GM12878 (cell line): Measurements from ENCODE around the gene ADARB1. TPM values are rescaled to one million over a fixed set of nuclear protein-coding genes. Genes with fewer than 3 reads are reported as not detected.

Experiments used
- CEBPB ChIP-seq, 2 experiments: fragments of 150-350 bp in 1 of 2; IDR thresholded peaks; 2 replicates each; pipeline ENCODE4 v1.6.1; 2012 to 2014; ENCODE audit warnings: low read depth in 2 of 2, low read length in 2 of 2, borderline replicate concordance in 1 of 2, inconsistent platforms in 1 of 2
- ESRRA ChIP-seq: IDR thresholded peaks from 2 replicates; pipeline ENCODE4 v1.6.1; 2012; ENCODE audit warnings: mild to moderate bottlenecking, low read length, improper control_type of control experiment
- JUNB ChIP-seq: IDR thresholded peaks from 2 replicates; pipeline ENCODE4 v1.6.1; 2016; ENCODE audit warnings: antibody characterized with exemption, mild to moderate bottlenecking
- LARP7 ChIP-seq: fragments of 450-650 bp; IDR thresholded peaks from 2 replicates; pipeline ENCODE4 v1.6.1; 2017; ENCODE audit warnings: mild to moderate bottlenecking
- MEF2B ChIP-seq: fragments of 450-650 bp; IDR thresholded peaks from 2 replicates; pipeline ENCODE4 v1.6.1; 2018; ENCODE audit warnings: mild to moderate bottlenecking, moderate library complexity; ENCODE audit not compliant: partially characterized antibody, poor library complexity, severe bottlenecking
- NFXL1 ChIP-seq: fragments of 450-650 bp; IDR thresholded peaks from 2 replicates; pipeline ENCODE4 v1.6.1; 2017; ENCODE audit warnings: antibody characterized with exemption, mild to moderate bottlenecking, borderline replicate concordance
- NR2C1 ChIP-seq: fragments of 450-650 bp; IDR thresholded peaks from 2 replicates; pipeline ENCODE4 v1.6.1; 2017; ENCODE audit warnings: antibody characterized with exemption, mild to moderate bottlenecking, moderate library complexity
- SMAD1 ChIP-seq: fragments of 450-650 bp; IDR thresholded peaks from 2 replicates; pipeline ENCODE4 v1.6.1; 2018; ENCODE audit warnings: mild to moderate bottlenecking, low read depth; ENCODE audit not compliant: partially characterized antibody
- SP1 ChIP-seq: IDR thresholded peaks from one replicate; pipeline ENCODE4 v1.6.1; 2011; ENCODE audit warnings: low read depth, low read length
- SUPT20H ChIP-seq: IDR thresholded peaks from 2 replicates; pipeline ENCODE4 v1.6.1; 2011; ENCODE audit warnings: low read depth, mild to moderate bottlenecking, low read length, moderate library complexity, borderline replicate concordance; ENCODE audit not compliant: control insufficient read depth
- TAF1 ChIP-seq: IDR thresholded peaks from 2 replicates; pipeline ENCODE4 v1.6.1; 2011; ENCODE audit warnings: mild to moderate bottlenecking, low read depth, low read length, borderline replicate concordance
- WRNIP1 ChIP-seq: IDR thresholded peaks from 2 replicates; pipeline ENCODE4 v1.6.1; 2011; ENCODE audit warnings: low read depth, low read length, improper control_type of control experiment, borderline replicate concordance
- ZBED1 ChIP-seq: IDR thresholded peaks from 2 replicates; pipeline ENCODE4 v1.6.1; 2016; ENCODE audit warnings: borderline replicate concordance
- ZNF24 ChIP-seq: fragments of 450-650 bp; IDR thresholded peaks from 2 replicates; pipeline ENCODE4 v1.6.1; 2017; ENCODE audit warnings: antibody characterized with exemption, mild to moderate bottlenecking
- polyA plus RNA-seq, 11 experiments: library from polyadenylated mRNA; depleted of rRNA in 4 of 11; unstranded in 6 of 11; stranded (reverse) in 5 of 11; fragments of >200 nt; fragmentation: Nextera tagmentation in 4 of 11; fragmentation: Illumina TruSeq in 1 of 11; extraction: Ambion mirVana in 4 of 11; extraction: Trizol in 1 of 11; gene quantifications; 1 replicate in 1 of 11; 2 replicates in 10 of 11; pipeline versions ENCODE4 v1.2.1 to v1.2.3, GENCODE V29; 2011 to 2016; ENCODE audit warnings: inconsistent platforms in 2 of 11, missing spikeins in 2 of 11, low read depth in 1 of 11
- total RNA-seq, 4 experiments: library from RNA; depleted of rRNA in 3 of 4; stranded (reverse); fragments of >200 nt in 3 of 4; fragmentation: Illumina TruSeq in 1 of 4; extraction: Trizol in 1 of 4; gene quantifications; 2 replicates each; pipeline versions ENCODE4 v1.2.1 to v1.2.3, GENCODE V29; 2013 to 2021
- TF ChIP-seq, protein P1 (sequence below): IDR thresholded peaks from 2 replicates; pipeline ENCODE4 v1.6.1; 2011; ENCODE audit warnings: borderline replicate concordance, low read depth, mild to moderate bottlenecking, moderate library complexity, low read length; ENCODE audit not compliant: insufficient read depth, poor library complexity, severe bottlenecking
- TF ChIP-seq, protein P2 (sequence below): fragments of 450-650 bp; formaldehyde crosslinking; IDR thresholded peaks from 2 replicates; pipeline ENCODE4 v1.5.0; 2022; ENCODE audit warnings: mild to moderate bottlenecking, missing genetic modification characterization
- TF ChIP-seq, protein P3 (sequence below): fragments of 150-350 bp; IDR thresholded peaks from 2 replicates; pipeline ENCODE4 v1.6.1; 2014; ENCODE audit warnings: mild to moderate bottlenecking, low read depth, low read length
- TF ChIP-seq, protein P4 (sequence below), 3 experiments: IDR thresholded peaks in 2 of 3; conservative IDR thresholded peaks in 1 of 3; 2 replicates each; pipeline ENCODE4 v1.5.1; 2011; ENCODE audit warnings: low read depth in 3 of 3, low read length in 3 of 3, mild to moderate bottlenecking in 3 of 3, control low read depth in 2 of 3, moderate library complexity in 2 of 3, inconsistent platforms in 1 of 3, mixed read lengths in 1 of 3; ENCODE audit not compliant: control insufficient read depth in 2 of 3, insufficient read depth in 1 of 3; ENCODE audit errors: extremely low read depth in 1 of 3
- TF ChIP-seq, protein P5 (sequence below): fragments of 450-650 bp; formaldehyde crosslinking; IDR thresholded peaks from 2 replicates; pipeline ENCODE4 v1.4.0; 2022; ENCODE audit warnings: mild to moderate bottlenecking, moderate library complexity

The ADARB1 gene
- total and polyA plus RNA-seq, 10 of the 15 experiments (the other 5 are each of a cell fraction or from before 2014, with no cell fraction given) = 5.7 to 61.7 (median 25.3) TPM

DNA sequence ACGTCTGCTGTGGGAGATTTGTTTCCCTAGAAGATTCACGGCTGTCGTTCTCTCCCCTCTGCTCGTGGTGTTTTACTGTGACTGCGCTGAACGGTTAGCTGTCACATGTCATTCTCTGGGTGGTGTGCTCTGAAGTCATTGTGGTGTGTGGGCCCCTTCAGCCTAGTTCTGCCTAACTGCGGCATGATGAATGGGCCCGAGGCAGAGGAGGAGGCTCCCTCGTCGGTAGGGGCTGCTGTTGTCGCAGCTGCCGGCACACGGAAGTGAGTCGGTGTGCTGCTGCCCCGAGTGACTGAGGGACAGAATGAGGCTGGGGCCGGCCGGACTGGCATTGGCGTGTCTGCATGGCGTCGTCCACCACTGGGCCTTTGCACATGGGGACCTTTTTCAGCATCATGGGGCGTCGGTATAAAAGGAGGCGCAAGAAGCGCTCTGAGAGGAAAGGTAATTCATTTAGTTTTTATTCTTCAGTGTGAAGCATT lies 77.9 kb downstream of the ADARB1 start (continued):
- TF ChIP-seq LARP7 (no peak), NR2C1 (no peak), TAF1 (no peak), JUNB (no peak), WRNIP1 (no peak), MEF2B (no peak), SMAD1 (no peak), NFXL1 (no peak), ESRRA (no peak), SUPT20H (no peak), CEBPB (IDR thresholded peaks at IDR 0.05; ENCODE audit: borderline replicate concordance in 1 of 2, low read depth in 2 of 2, low read length in 2 of 2) (no peak), ZNF24 (no peak), ZBED1 (no peak), SP1 (no peak)
- TF ChIP-seq, protein P1, sequence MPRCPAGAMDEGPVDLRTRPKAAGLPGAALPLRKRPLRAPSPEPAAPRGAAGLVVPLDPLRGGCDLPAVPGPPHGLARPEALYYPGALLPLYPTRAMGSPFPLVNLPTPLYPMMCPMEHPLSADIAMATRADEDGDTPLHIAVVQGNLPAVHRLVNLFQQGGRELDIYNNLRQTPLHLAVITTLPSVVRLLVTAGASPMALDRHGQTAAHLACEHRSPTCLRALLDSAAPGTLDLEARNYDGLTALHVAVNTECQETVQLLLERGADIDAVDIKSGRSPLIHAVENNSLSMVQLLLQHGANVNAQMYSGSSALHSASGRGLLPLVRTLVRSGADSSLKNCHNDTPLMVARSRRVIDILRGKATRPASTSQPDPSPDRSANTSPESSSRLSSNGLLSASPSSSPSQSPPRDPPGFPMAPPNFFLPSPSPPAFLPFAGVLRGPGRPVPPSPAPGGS = no peak
- TF ChIP-seq, protein P2, sequence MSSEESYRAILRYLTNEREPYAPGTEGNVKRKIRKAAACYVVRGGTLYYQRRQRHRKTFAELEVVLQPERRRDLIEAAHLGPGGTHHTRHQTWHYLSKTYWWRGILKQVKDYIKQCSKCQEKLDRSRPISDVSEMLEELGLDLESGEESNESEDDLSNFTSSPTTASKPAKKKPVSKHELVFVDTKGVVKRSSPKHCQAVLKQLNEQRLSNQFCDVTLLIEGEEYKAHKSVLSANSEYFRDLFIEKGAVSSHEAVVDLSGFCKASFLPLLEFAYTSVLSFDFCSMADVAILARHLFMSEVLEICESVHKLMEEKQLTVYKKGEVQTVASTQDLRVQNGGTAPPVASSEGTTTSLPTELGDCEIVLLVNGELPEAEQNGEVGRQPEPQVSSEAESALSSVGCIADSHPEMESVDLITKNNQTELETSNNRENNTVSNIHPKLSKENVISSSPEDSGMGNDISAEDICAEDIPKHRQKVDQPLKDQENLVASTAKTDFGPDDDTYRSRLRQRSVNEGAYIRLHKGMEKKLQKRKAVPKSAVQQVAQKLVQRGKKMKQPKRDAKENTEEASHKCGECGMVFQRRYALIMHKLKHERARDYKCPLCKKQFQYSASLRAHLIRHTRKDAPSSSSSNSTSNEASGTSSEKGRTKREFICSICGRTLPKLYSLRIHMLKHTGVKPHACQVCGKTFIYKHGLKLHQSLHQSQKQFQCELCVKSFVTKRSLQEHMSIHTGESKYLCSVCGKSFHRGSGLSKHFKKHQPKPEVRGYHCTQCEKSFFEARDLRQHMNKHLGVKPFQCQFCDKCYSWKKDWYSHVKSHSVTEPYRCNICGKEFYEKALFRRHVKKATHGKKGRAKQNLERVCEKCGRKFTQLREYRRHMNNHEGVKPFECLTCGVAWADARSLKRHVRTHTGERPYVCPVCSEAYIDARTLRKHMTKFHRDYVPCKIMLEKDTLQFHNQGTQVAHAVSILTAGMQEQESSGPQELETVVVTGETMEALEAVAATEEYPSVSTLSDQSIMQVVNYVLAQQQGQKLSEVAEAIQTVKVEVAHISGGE (CRISPR knock-in tag) = no peak
- TF ChIP-seq, protein P3, sequence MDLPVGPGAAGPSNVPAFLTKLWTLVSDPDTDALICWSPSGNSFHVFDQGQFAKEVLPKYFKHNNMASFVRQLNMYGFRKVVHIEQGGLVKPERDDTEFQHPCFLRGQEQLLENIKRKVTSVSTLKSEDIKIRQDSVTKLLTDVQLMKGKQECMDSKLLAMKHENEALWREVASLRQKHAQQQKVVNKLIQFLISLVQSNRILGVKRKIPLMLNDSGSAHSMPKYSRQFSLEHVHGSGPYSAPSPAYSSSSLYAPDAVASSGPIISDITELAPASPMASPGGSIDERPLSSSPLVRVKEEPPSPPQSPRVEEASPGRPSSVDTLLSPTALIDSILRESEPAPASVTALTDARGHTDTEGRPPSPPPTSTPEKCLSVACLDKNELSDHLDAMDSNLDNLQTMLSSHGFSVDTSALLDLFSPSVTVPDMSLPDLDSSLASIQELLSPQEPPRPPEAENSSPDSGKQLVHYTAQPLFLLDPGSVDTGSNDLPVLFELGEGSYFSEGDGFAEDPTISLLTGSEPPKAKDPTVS = no peak
- TF ChIP-seq, protein P4, sequence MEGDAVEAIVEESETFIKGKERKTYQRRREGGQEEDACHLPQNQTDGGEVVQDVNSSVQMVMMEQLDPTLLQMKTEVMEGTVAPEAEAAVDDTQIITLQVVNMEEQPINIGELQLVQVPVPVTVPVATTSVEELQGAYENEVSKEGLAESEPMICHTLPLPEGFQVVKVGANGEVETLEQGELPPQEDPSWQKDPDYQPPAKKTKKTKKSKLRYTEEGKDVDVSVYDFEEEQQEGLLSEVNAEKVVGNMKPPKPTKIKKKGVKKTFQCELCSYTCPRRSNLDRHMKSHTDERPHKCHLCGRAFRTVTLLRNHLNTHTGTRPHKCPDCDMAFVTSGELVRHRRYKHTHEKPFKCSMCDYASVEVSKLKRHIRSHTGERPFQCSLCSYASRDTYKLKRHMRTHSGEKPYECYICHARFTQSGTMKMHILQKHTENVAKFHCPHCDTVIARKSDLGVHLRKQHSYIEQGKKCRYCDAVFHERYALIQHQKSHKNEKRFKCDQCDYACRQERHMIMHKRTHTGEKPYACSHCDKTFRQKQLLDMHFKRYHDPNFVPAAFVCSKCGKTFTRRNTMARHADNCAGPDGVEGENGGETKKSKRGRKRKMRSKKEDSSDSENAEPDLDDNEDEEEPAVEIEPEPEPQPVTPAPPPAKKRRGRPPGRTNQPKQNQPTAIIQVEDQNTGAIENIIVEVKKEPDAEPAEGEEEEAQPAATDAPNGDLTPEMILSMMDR (IDR thresholded peaks at IDR 0.05 in 2 of 3, conservative IDR thresholded peaks at IDR 0.05 in 1 of 3; ENCODE audit: control insufficient read depth in 2 of 3, extremely low read depth in 1 of 3, insufficient read depth in 1 of 3, low read depth in 3 of 3, low read length in 3 of 3) = peak; percentile 68 to 95 (median 88); a peak in 5 of 6 replicates
- TF ChIP-seq, protein P5, sequence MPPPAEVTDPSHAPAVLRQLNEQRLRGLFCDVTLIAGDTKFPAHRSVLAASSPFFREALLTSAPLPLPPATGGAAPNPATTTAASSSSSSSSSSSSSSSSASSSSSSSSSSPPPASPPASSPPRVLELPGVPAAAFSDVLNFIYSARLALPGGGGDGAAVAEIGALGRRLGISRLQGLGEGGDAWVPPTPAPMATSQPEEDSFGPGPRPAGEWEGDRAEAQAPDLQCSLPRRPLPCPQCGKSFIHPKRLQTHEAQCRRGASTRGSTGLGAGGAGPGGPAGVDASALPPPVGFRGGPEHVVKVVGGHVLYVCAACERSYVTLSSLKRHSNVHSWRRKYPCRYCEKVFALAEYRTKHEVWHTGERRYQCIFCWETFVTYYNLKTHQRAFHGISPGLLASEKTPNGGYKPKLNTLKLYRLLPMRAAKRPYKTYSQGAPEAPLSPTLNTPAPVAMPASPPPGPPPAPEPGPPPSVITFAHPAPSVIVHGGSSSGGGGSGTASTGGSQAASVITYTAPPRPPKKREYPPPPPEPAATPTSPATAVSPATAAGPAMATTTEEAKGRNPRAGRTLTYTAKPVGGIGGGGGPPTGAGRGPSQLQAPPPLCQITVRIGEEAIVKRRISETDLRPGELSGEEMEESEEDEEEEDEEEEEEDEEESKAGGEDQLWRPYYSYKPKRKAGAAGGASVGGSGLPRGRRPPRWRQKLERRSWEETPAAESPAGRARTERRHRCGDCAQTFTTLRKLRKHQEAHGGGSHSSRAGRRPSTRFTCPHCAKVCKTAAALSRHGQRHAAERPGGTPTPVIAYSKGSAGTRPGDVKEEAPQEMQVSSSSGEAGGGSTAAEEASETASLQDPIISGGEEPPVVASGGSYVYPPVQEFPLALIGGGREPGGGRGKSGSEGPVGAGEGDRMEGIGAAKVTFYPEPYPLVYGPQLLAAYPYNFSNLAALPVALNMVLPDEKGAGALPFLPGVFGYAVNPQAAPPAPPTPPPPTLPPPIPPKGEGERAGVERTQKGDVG (CRISPR knock-in tag) = no peak
